SK-N-MC (cell line): ENCODE data around the gene CCL27.

ENCODE experiments used
- EZH2 ChIP-seq: fragments of 200-600 bp; sonication (generic); IDR thresholded peaks from one replicate; pipeline ENCODE4 v1.6.1; 2017; ENCODE audit warnings: antibody characterized with exemption
- FOXP2 ChIP-seq: optimal IDR thresholded peaks from 2 replicates; pipeline ENCODE3; 2011; ENCODE audit warnings: mild to moderate bottlenecking, moderate library complexity; ENCODE audit not compliant: insufficient read depth; ENCODE audit errors: extremely low read length, control extremely low read depth
- POLR2AphosphoS5 ChIP-seq: IDR thresholded peaks from 2 replicates; pipeline ENCODE4 v1.6.1; 2012; ENCODE audit warnings: mild to moderate bottlenecking, low read depth, low read length, borderline replicate concordance

DNA sequence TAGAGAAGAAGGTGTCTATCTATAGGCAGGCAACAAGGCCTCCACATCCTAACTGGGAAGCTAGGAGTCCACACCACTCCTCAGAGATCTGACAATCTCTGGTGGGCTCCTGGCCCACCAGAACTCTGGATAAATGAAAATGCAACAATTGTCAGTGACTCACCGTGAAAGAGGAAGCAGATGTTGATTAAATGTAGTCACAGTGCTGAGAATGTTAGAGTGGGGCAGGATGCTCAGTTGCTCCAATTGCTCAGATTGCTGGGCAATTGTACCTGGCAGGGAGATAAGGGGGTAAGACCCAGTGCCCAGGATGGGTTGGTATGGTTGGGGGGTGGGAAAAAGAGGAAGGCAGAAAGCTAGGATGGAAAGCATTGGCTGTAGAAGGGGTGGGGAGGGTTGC, 24.3 kb upstream of the CCL27 start:
- TF ChIP-seq EZH2, result no peak
- no peak for TF ChIP-seq POLR2AphosphoS5
- TF ChIP-seq FOXP2, result no peak
